GM15510 (cell line): Measurements from ENCODE around the gene ZNF155.

Experiments
- POLR2A ChIP-seq: IDR thresholded peaks from 3 replicates; pipeline ENCODE4 v1.6.1; 2011; ENCODE audit warnings: borderline replicate concordance; ENCODE audit not compliant: insufficient read length; ENCODE audit errors: extremely low read depth

Gene ZNF155

GRCh38 chr19:43983912-43984686 lies at the start of gene ZNF155:
Gene ZNF155, plus strand, starts transcription at chr19:43984188. Its CDS starts 4,356 bp downstream, at chr19:43988544.
- TF ChIP-seq POLR2A = peak; percentile 36

- TF ChIP-seq POLR2A = peak; percentile 66
Observed at GRCh38 chr19:43934985-43935708, 48.8 kb upstream of the ZNF155 start, which contains the start of gene ZNF45. Gene ZNF45, minus strand, starts transcription at chr19:43935282. Its CDS starts 13,097 bp downstream, at chr19:43922185.

- no peak for TF ChIP-seq POLR2A
Observed at GRCh38 chr19:43936188-43936587, 47.8 kb upstream of the ZNF155 start.

GRCh38 chr19:43939557-43940260 lies 44.3 kb upstream of the ZNF155 start:
- no peak for TF ChIP-seq POLR2A

- no peak for TF ChIP-seq POLR2A
Observed at GRCh38 chr19:43940719-43941118, 43.3 kb upstream of the ZNF155 start.

- no peak for TF ChIP-seq POLR2A
Observed at GRCh38 chr19:43941209-43941608, 42.8 kb upstream of the ZNF155 start.

- TF ChIP-seq POLR2A = peak; percentile 26
Observed at GRCh38 chr19:43950834-43951645, 32.9 kb upstream of the ZNF155 start, which contains the start of gene ZNF221. Gene ZNF221, plus strand, starts transcription at chr19:43951228. Its CDS starts 11,499 bp downstream, at chr19:43962727.

GRCh38 chr19:43956827-43957226 lies 27.2 kb upstream of the ZNF155 start:
- no peak for TF ChIP-seq POLR2A

- TF ChIP-seq POLR2A = no peak
Observed at GRCh38 chr19:43957891-43958290, 26.1 kb upstream of the ZNF155 start.

GRCh38 chr19:43960411-43960810 lies 23.6 kb upstream of the ZNF155 start:
- no peak for TF ChIP-seq POLR2A

- TF ChIP-seq POLR2A = no peak
Observed at GRCh38 chr19:43966079-43966694, 17.8 kb upstream of the ZNF155 start.

- TF ChIP-seq POLR2A = no peak
Observed at GRCh38 chr19:43976732-43977131, 7.3 kb upstream of the ZNF155 start.

GRCh38 chr19:43983544-43983911 lies 460 bp upstream of the ZNF155 start:
- TF ChIP-seq POLR2A = no peak

GRCh38 chr19:43984687-43985000 lies 656 bp downstream of the ZNF155 start:
- no peak for TF ChIP-seq POLR2A

- TF ChIP-seq POLR2A = no peak
Observed at GRCh38 chr19:43997631-43998290, 13.8 kb downstream of the ZNF155 start.

- no peak for TF ChIP-seq POLR2A
Observed at GRCh38 chr19:44002212-44002565, 18.2 kb downstream of the ZNF155 start.
